H4 (cell line): ENCODE data around the gene SMYD3. TPM values are rescaled to one million over a fixed set of nuclear protein-coding genes. Genes with fewer than 3 reads are reported as not detected.
A peak's percentile ranks its signal among the peaks of the same experiment; 100 is the strongest.
"Not testable (repeated sequence)": the region's sequence is repeated elsewhere in the genome, so short reads cannot be mapped to it uniquely, and the experiment has no call there.

Source experiments
- DNase-seq: peaks from one replicate; pipeline ENCODE4 v3.0.0-alpha.2; 2015; ENCODE audit warnings: low spot score
- total RNA-seq: library from RNA; depleted of rRNA; stranded (reverse); fragments of >200 nt; shearing (Covaris generic); gene quantifications from 2 replicates; pipeline ENCODE4 v1.2.3, GENCODE V29; 2014

The SMYD3 gene
- total RNA-seq, 1 experiment from 2014 or later = 47.4 TPM

DNA sequence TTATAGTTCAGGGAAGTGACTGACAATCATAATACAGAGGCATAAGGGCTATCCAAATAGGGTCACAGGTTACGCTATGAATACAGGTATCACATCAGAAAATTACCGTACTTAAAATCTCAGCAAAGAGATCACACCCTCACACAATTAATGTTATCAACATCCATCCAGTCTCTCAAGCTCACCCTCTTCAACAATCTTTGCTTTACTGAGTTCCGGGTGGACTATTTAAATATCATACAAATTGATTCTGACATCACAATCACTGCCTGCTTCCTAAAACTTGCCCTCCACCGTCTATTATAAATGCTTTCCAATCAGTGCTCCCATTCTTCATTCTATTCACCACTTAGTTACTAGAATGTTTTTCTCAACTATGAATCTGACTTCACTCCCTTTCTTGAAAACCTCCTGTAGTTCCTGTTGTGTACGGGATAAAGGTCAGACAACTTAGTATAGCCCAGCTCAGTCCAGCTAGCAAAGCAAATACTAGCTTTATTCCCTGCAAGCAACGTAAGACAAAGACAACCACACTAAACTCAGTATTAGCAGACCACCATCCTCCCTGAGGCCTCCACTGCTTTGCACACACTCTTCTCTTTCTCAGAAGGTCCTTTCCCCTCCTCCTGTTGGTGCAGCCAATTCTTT lies 398.7 kb downstream of the SMYD3 start:
- no peak for DNase-seq

DNA sequence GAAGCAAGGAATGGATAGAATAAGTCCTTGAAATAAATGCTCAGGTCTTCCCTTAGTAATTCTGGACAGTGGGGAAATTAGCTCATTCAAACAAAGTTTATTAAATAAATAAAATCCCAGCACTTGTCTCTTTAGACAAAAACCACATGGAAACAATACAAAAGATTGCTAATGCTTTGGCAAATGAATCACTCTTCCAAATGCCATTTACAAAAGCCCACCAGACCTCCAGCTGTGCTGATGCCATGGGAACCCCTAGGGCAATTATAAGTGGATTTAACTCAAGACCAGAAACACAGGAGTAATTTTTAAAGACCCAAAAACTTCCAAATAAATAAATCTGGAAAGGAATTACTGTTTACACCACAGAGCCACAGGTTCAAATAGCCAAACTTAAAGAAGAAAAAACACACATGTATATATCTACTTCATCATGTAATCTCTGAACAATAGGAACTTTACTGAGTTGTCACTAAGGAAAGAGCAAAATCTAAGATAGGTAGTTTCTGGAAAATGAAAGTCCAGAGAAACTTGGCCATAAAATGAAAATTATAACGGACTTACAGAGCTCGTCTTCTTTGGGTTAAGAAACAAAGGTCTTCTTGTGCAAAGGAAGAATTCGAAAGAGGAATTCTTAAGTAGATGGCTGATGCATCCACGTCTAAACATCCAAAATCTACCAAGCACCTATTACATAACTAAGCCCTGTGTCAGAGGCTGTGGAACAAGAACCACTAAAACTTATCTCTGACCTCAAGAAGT lies 399.4 kb downstream of the SMYD3 start:
- peak; percentile 50 for DNase-seq

DNA sequence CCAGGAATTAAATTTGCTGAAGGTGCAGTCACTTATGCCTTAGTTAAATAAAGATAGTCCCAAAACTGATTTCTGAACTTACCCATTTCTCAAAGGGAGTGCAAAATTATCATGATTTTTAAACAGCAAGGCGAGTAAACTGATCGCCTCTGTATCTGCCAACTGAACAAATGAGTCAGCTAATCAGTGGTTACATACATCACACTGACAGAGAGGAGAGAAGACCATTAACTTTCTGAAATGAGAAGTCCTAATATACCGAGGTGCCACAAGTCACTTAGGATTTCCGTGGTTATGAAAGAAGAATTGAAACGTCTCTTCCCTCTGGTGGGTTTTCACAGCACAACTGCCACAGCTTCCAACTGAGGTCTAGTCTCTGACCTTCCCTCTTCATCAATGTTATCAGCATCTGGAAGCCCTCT lies 400.7 kb downstream of the SMYD3 start:
- no peak for DNase-seq

DNA sequence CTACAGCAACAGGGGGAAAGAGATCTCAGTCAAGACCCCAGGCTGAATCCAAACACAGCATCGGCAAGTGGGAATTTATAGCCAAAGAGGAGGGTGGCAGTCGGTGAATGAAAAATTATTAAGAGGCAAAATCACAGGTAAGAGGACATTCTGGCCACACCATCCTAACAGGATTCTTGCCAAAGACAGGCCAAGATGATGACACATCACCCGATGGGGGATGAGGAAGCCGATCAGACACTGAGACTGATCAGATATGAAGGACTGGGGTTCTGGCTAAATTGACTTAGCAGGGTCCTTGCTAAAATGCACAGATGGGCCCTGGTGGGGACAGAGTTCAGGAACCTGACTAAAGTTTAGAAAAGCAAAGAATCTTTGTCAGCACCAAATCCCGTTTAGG lies 402.2 kb downstream of the SMYD3 start:
- DNase-seq = no peak

DNA sequence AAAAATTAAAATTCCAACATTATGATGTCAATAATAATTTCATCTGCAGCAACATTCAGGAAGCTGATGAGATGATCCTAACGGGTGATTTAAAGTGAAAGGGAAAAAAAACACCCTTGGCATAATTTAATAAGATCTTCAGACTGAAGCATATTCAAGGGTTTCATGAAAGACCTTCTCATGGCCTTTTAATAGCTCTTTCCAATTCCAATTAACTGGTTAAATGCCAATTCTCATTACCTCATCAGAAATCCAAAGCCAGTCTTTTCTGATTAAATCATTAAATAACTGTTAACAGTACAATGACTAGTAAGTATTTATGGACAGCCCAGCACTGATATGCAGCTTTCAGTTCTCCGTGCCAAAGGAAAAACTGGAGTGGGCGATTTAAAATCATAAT lies 407.5 kb downstream of the SMYD3 start:
- no peak for DNase-seq

DNA sequence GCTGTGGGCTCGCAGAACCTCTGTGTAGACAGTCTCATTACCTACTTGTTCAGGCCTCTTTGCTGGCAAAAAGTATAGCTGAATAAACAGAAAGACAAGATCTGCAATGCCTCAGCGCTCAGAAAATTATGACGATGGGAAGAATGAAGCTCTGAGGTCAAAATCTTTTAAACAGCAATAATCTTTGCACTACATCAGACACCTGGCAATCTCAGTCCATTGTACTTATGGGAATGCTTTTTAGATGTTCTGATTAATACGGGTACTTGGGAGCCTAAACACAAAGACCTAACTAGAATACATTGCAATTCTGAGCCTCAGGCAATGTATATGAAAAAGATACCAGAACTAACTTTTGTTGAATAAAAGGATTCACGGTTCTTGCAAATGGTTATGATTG lies 410.7 kb downstream of the SMYD3 start:
- DNase-seq = no peak

DNA sequence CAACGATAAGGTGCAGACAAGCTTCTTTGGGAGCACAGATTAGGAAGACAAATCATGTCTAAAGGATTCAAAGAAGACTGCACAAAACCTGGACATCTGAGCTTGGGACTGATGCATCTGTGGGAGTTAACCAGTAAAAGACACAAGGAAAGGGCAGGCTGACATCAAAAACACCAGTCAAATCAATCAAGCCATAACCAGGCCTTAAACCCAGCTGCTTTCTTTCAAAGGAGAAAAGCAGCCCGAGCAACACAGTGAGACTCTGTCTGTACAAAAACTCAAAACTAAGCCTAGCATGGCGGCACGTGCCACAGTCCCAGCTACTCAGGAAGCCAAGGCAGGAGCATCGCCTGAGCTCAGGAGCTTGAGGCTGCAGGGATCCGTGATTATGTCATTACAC lies 411.6 kb downstream of the SMYD3 start:
- DNase-seq = no peak

DNA sequence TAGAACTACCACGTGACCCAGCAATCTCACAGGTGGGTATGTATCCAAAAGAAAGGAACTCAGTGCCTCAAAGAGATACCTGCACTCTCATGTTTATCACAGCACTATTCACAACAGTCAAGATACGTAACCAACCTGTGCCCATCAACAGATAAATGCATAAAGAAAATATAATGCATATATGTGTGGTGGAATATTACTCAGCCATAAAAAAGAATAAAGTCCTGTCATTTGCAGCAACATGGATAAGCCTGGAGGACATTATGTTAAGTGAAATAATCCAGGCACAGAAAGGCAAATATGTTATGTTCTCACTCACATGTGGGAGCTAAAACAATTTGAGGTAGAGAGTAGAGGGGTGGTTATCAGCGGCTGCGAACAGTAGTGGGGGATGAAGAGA lies 413.8 kb downstream of the SMYD3 start:
- DNase-seq = no peak

DNA sequence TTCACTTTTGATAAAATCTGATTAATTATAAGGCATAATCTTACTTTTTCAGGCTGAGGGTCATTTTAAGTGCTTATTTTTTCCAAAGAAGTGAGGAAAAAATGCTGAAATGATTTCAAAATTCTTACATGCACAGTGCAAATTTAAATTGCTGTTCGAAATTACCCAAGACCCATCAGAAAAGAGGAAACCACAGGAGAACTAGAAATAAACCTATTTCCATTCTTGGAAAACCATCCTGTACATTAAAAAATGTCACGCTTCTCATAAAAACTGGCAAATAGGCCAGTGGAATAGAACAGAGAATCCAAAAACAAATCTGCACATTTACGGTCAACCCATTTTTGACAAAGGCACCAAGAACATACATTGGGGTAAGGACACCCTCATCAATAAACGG lies 414.9 kb downstream of the SMYD3 start:
- DNase-seq = no peak

DNA sequence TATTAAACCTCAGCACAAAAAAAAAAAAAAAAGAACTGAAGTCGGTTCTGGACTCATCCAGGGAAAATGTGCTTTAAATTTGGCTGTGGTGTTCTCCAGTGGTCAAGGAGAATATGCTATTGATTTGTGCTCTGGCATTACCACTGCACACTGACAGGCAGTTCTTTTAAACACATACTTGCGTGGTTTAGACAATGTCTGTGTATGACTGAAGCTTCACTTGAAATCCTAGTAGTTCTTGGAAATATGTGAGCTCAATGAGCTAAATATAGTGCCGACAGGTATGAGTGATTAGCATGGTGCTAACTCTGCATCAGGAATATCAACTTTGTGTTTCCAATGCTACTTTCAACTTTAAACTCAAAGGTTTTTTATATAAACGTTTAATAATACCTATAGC lies 415.6 kb downstream of the SMYD3 start:
- no peak for DNase-seq

DNA sequence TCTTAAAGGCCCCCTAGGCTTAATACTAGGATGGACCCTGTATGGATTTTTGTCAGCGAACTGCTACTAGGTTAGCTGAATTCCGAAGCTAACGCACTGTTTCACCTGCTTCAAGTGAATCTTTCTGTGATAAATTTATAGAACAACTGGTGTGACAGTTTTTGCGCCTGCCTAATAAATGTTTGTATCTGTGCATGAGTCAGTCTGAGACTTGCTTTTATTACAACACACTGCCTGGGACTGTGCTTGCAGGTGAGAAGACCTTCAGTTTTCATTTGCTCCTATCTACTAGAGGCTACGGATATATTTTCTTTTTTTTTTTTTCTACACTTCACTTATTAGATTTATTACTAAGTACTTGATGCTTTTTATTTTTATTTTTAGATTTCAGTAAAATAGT lies 420.9 kb downstream of the SMYD3 start:
- DNase-seq = no peak

DNA sequence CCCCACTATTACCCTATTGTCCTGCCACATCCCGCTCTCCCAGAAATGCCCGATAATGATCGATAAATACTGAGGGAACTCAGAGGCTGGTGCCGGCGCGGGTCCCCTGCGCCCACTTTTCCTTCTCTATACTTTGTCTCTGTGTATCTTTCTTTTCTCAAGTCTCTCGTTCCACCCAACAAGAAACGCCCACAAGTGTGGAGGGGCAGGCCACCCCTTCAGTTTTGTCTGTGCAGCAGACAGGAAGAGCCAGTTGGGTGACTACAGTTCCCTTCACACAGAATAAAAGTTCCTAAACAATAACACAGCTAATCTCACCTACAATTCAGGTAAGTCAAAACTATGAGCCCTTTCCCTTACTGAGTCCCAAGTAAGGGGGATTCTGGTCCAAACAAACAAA lies 423.7 kb downstream of the SMYD3 start:
- DNase-seq = no peak

DNA sequence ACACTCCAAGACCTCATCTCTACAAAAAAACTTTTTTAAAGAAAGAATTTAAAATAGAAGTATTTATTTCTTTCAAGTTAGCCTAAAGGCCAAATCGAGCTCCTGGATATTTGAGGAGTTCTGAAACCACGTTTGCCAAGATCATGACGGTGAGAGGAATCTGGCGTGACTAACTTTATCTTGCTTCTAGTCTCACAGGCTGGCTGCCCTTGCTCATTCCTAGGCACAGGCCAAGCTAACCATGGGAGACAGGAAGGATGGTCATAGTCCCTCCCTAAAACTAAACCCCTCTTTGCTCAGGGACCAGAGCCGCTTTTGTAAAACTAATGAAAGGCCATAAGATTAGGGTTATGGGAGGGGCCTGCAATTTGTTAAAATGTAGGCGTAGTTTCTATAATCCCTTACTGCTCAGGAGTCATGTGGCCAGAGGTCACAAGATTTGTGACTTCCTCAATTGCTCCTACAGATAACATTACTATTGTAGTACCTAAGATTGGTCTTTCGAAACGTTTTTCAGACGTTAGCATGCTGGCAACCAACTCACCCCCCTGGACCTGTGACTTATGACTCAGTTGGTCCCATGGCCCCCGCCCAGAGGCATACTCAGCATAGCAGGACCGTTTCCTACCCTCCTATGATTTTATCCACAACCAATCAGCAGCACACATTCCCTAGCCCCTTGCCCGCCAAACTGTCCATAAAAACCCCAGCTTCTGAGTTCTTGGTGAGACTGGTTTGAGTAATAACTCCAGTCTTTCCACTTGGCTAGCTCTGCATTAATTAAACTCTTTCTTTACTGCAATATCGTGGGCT lies 425.0 kb downstream of the SMYD3 start:
- no peak for DNase-seq

DNA sequence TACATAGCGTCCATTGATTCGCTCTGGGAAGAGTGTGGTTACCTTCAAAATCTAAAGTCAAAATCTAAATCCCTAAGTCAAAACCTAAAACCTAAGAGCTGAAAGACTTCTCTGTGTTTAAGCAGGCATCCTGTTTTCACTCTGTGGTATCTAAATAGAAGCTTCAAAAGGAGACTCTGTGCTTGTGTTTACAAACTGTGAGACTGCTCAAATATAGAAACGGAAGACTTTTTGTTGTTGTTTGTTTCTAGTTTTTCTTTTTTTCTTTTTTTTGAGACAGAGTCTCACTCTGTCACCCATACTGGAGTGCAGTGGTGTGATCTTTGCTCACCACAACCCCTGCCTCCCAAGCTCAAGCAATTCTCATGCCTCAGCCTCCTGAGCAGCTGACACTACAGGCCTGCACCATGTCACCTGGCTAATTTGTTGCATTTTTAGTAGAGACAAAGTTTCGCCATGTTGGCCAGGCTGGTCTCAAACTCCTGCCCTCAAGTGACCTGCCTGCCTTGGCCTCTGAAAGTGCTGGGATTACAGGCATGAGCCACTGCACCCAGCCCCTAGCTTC lies 425.9 kb downstream of the SMYD3 start:
- DNase-seq = no peak

DNA sequence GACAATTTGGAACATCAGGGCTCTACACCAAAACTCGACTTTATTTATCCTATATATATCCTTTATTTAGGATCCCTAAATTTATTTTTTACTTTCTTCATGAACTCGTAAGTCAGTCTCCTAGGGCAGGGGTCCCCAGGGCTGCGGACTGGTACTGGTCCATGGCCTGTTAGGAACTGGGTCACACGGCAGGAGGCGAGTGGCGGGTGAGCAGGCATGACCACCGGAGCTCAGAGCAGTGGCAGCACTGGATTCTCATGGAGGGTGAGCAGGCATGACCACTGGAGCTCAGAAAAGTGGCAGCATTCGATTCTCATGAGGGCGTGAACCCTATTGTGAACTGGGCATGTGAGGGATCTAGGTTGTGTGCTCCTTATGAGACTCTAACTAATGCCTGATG lies 427.0 kb downstream of the SMYD3 start:
- DNase-seq = no peak

DNA sequence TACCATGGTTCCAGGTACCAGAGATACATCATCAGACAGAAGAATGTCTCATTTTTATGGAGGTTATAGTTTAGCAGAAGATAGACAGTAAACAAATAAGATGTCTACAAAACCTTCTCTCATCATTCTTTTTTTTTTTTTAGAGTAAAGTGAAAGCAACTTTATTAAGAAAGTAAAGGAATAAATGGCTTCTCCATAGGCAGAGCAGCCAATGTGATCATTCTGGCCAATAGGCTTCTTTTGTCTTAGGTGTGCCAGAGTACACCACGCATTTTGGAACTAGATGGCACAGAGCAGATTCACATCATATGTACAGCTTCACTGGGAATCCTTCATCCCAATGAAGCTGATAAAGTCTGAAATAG lies 428.2 kb downstream of the SMYD3 start:
- DNase-seq = no peak

DNA sequence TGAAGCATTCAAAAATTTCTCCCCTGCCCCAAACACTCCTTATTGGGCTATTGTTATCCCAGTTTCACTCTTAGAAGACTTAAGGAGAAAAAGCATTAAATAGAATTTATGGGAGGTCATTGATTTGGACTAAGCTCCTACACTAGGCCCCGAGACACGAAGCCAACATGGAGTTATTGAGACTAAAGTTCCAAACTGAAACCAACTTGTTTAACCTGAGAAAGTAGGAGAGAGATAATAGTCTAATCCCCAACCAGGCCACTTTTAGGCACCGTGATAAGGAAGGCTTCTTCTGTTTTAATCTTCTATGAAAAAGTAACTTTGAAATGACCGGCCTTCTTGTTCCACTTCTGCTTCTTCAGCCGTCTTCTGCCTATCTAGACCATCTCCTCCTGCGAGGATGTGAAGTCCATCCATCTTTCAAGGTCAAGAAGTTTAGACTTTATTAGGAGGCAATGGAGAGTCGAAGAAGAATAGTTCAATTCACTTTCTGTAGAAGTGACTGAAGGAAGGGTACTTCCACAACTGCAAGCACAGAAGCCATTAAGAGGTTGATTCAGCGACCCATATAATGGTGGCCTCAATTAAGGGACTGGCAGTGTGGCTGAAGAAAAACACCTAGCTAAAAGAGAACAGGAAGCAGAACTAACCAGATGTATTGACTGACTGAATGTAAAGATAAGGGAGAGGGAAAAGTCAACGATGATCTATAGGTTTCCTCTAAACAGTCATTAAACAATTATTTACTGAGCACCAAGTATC lies 428.8 kb downstream of the SMYD3 start:
- DNase-seq = no peak

DNA sequence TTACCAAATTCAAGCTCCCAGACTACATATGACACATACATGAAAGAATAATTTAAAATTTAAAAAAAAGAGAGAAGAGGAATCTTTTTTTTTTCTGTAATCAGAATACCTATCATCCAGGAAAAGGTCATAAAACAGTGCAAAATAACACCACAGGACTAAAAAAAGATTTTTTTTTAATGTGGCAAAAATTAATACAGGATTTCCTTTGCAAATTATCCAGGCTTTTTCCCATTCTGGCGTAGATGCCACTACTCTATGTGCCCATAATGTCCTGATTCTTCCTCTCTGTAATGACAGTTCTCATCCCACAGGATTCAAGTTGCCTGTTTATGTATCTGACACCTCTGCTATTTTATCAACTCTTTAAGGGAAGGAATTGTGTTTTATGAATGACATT lies 429.6 kb downstream of the SMYD3 start:
- DNase-seq = no peak

DNA sequence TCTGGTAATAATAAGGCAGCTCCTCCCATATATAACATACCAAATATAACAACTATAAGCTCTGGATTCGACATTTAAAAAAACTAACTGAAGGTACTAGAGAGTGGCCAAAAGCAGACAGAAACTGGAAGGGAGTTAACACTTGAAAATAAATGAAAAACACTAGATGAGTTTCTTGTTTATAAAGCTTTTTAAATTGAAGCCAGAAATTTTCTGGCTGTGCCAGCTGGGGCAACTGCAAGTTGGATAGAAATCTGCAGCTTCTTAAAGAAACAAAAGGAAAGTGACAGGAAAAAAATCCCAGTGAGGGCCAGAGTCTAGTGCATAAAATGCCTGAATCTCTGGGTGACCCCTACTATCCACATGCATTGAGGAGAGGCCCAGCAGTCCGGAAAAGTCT lies 432.7 kb downstream of the SMYD3 start:
- DNase-seq = no peak

DNA sequence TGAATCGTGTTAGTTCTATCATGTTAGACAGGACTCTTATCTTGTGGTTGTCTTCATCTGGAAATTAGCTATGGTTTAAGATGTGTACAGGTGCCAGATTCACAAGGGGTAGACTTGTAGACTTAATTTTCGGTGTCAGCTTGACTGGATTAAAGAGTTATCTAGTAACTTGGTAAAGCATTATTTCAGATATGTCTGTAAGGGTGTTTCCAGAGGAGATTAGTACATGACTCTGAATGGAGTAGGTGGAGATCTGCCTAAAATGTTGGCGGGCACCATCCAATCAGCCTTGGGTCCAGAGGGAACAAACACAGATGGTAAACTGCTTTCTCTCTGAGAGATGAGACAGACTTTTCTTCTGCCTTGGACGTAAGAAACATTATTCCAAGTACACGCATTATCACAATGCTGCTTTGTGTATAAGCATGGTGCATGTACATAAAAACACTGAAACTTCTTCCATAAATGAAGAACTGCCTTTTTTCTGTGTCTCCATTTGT lies 434.6 kb downstream of the SMYD3 start:
- no peak for DNase-seq

DNA sequence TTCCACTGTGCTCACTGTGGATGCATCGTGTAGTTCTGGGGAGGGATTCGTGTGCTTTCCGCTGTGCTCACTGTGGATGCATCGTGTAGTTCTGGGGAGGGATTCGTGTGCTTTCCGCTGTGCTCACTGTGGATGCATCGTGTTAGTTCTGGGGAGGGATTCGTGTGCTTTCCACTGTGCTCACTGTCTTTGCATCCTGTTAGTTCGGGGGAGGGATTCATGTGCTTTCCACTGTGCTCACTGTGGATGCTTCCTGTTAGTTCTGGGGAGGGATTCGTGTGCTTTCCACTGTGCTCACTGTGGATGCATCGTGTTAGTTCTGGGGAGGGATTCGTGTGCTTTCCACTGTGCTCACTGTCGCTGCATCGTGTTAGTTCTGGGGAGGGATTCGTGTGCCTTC lies 435.1 kb downstream of the SMYD3 start:
- DNase-seq = not testable (repeated sequence)

DNA sequence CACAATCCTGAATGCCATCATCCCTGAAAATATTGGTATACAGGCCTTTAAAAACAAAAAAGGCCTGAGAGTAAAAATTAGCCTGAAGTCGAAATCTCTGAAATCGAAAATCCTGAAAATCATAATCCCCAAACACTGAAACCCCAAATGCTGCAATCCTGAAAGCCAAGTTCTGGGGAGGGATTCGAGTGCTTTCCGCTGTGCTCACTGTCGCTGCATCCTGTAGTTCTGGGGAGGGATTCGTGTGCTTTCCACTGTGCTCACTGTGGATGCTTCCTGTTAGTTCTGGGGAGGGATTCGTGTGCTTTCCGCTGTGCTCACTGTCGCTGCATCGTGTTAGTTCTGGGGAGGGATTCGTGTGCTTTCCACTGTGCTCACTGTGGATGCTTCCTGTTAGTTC lies 435.5 kb downstream of the SMYD3 start:
- not testable (repeated sequence) for DNase-seq
